ENCODE results near the gene SH2D2A. TPM values are rescaled to one million over a fixed set of nuclear protein-coding genes. Genes with fewer than 3 reads are reported as not detected.

SH2D2A gene
- total RNA-seq, 1 donor from 2014 or later, result 1.1 TPM

DNA sequence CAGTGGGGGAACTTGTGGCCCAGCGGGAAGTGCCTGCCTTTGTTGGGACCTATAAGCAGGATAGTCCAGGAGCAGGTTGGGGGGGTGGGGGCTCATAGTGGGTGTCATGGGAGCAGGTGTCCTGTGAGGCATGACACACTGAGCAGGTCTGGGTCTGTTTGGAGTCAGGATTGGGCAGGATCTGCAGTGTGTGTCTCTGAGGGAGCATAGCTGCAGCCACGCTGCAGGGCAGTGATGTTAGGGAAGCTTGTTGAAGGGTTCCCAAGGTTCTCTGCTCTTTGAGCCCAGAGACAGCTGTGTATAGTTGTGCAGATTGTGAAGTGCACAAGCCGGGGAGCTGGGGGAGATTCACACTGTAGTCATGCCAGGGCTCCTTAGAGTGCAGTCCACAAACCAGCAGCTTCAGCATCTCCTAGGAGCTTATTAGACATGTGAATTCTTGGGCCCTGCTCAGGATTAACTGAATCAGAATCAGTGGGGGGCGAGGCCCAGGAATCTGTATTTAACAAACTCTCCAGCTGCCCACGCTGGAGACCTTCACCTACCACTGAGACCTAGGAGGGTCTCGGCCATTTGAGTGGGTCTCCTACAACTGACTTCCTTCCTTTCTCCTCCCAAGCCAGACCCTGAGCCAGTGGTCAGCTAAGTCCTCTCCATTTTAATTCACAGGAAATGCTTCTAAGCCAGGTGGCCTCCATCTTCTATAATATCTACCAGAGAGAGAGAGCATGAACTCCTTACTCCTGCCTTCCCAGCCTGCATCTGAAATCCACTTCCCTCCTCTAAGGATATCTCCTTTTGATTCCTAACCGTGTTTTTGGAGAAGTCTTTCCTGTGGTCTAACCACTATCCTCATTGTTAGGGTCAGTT lies 31.2 kb upstream of the SH2D2A start:
- DNase-seq (ENCODE audit: low read depth, low spot score), result no peak
- H3K4me3 Mint-ChIP-seq, result no peak overlapping the region
- H3K4me1 Mint-ChIP-seq, result no peaks in the 10 kb centered on the region
- no peaks in the 10 kb centered on the region for H3K36me3 Mint-ChIP-seq (ENCODE audit: low read depth)
- H3K27me3 Mint-ChIP-seq (ENCODE audit: low read depth), result peaks cover 95% of the 10 kb centered on the region
- TF ChIP-seq, protein P1, sequence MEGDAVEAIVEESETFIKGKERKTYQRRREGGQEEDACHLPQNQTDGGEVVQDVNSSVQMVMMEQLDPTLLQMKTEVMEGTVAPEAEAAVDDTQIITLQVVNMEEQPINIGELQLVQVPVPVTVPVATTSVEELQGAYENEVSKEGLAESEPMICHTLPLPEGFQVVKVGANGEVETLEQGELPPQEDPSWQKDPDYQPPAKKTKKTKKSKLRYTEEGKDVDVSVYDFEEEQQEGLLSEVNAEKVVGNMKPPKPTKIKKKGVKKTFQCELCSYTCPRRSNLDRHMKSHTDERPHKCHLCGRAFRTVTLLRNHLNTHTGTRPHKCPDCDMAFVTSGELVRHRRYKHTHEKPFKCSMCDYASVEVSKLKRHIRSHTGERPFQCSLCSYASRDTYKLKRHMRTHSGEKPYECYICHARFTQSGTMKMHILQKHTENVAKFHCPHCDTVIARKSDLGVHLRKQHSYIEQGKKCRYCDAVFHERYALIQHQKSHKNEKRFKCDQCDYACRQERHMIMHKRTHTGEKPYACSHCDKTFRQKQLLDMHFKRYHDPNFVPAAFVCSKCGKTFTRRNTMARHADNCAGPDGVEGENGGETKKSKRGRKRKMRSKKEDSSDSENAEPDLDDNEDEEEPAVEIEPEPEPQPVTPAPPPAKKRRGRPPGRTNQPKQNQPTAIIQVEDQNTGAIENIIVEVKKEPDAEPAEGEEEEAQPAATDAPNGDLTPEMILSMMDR (conservative IDR thresholded peaks at IDR 0.05), result no peak
- H3K27ac Mint-ChIP-seq (ENCODE audit: unreplicated experiment), result no peak overlapping the region
- H3K9me3 Mint-ChIP-seq, result peaks cover 2% of the 10 kb centered on the region

DNA sequence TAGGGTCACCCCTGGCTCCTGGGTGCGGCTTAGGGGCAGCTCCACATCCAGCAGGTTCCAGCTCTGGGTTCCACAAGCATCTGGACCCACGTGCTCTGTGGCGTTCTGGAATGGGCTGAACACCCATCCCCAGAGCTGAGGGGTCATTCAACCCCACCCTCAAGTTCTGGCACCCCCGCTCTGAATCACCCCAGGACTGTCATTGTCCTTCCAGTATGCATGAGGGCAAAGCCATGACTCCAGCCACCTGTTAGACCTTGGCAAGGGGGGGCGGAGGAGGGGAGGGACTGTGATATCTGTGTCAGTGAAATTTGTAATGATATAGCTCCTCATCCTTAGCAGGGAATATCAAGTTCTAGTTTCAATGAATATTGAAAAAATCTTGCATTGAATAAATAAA lies 30.0 kb upstream of the SH2D2A start:
- Mint-ChIP-seq H3K4me1 (no peaks in the 10 kb centered on the region), H3K4me3 (no peak overlapping the region), H3K36me3 (ENCODE audit: low read depth) (no peaks in the 10 kb centered on the region), H3K27me3 (ENCODE audit: low read depth) (peaks cover 96% of the 10 kb centered on the region), H3K27ac (ENCODE audit: unreplicated experiment) (no peak overlapping the region), H3K9me3 (peaks cover 6% of the 10 kb centered on the region)
- TF ChIP-seq, protein P1 (conservative IDR thresholded peaks at IDR 0.05), result no peak
- DNase-seq (ENCODE audit: low read depth, low spot score), result no peak

DNA sequence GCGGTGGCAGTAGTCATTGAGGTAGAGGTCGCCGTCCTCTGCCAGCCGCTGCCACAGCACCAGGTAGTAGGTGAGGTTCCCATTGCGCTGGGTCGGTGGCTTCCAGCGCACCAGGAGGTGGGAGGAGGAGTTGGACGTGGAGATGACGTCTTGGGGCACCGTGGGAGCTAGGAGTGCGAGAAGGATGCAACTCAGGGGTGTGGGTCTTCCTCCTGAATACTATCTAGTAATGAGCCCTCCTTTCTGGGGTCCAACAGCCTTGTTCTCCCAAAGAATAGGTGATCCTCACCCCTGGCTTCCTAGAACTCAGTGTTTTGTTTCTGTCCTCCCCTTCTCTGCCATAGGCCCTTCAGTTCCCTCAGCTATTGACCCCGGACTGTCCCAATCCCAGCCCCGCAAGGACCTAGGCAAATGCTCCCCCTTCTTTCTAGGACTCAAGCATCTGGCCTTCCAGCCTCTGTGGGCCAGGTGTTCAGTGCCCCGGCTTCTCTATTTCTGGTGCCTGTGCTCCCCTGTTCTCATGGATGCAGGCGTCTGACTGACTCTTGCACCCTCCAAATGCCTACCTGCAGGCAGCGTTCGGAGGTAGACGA lies 29.4 kb upstream of the SH2D2A start:
- no peaks in the 10 kb centered on the region for H3K4me1 Mint-ChIP-seq
- peaks cover 6% of the 10 kb centered on the region for H3K9me3 Mint-ChIP-seq
- TF ChIP-seq, protein P1 (conservative IDR thresholded peaks at IDR 0.05), result no peak
- H3K27ac Mint-ChIP-seq (ENCODE audit: unreplicated experiment), result no peak overlapping the region
- H3K36me3 Mint-ChIP-seq (ENCODE audit: low read depth), result no peaks in the 10 kb centered on the region
- H3K27me3 Mint-ChIP-seq (ENCODE audit: low read depth), result peaks cover 90% of the 10 kb centered on the region
- no peak overlapping the region for H3K4me3 Mint-ChIP-seq
- DNase-seq (ENCODE audit: low read depth, low spot score), result no peak

DNA sequence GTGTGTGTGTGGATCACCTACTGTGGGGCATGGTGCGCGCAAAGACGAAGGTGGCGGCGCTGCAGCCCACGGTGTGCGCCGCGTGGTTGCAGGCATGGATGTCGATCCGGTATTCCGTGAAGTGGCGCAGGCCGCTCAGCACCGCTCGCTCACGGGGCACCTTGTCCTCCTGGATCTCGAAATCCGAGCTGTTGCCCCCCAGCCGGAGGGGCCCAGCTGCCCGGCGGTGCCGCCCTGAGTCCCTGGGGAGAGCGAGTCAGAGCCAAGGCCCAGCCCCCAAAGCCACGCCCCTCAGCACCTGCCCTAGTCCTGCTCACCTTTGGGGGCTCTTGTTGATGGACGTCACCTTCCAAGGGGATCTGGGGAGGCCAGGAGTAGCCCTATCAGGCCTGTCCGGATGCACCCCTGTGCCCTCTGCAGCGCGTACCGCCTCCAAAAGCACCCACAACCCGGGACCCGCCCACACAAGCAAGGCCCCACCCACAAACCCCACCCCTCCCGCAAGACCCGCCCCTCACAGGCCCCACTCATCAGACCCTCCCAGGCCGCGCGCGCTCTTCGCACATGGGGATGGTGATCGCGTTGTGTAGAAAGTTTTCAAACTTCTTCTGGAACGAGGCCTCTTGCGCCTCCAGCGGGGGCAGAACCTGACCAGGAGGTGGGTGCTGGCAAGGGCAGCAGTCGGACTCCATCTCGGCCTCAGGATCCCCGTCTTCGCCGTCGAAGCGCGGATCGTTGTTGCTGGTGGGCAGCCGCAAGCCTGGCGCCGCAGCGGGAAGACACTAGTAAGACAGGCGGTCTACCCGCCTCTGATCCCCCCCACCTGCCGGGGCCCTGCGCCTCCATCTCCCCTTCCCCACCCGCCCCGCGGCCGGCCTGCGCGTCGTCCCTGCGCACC lies 28.7 kb upstream of the SH2D2A start:
- Mint-ChIP-seq H3K4me3 (no peak overlapping the region), H3K27ac (ENCODE audit: unreplicated experiment) (no peak overlapping the region), H3K27me3 (ENCODE audit: low read depth) (peaks cover 83% of the 10 kb centered on the region), H3K36me3 (ENCODE audit: low read depth) (no peaks in the 10 kb centered on the region), H3K4me1 (no peaks in the 10 kb centered on the region), H3K9me3 (peaks cover 6% of the 10 kb centered on the region)
- TF ChIP-seq, protein P1 (conservative IDR thresholded peaks at IDR 0.05), result no peak
- DNase-seq (ENCODE audit: low read depth, low spot score), result no peak

DNA sequence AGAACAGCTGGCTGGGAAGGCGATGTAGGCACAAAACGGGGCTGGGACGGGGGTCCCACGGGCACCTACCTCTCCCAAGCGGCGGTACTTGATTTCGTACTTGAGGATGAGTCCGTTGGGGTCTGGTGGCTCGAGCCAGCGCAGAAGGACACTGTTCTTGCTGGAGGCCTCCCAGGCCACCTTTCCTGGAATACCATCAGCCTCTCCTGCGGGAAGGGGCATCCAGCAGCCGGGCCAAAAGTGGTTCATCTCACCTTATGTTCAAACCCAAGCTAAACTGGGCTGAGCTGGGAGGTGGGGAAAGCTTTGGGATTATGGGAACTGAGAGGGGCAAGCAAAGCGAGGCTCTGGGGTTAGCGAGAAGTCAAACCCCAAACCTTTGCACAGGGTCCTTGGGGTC lies 28.0 kb upstream of the SH2D2A start:
- Mint-ChIP-seq H3K9me3 (peaks cover 6% of the 10 kb centered on the region), H3K4me3 (no peak overlapping the region), H3K4me1 (peaks cover 4% of the 10 kb centered on the region), H3K27me3 (ENCODE audit: low read depth) (peaks cover 79% of the 10 kb centered on the region), H3K27ac (ENCODE audit: unreplicated experiment) (no peak overlapping the region), H3K36me3 (ENCODE audit: low read depth) (no peaks in the 10 kb centered on the region)
- no peak for DNase-seq (ENCODE audit: low read depth, low spot score)
- TF ChIP-seq, protein P1 (conservative IDR thresholded peaks at IDR 0.05), result no peak

Data from neural crest cell (in vitro differentiated cells).